ENCODE results near the gene THSD4.

THSD4 gene

GRCh38 chr15:71779073-71779797 lies 664.0 kb downstream of the THSD4 start:
- DNase-seq (ENCODE audit: low spot score), result no peak

- DNase-seq (ENCODE audit: low spot score), result peak; percentile 48
Observed at GRCh38 chr15:71780115-71780976, 665.1 kb downstream of the THSD4 start.

DNA sequence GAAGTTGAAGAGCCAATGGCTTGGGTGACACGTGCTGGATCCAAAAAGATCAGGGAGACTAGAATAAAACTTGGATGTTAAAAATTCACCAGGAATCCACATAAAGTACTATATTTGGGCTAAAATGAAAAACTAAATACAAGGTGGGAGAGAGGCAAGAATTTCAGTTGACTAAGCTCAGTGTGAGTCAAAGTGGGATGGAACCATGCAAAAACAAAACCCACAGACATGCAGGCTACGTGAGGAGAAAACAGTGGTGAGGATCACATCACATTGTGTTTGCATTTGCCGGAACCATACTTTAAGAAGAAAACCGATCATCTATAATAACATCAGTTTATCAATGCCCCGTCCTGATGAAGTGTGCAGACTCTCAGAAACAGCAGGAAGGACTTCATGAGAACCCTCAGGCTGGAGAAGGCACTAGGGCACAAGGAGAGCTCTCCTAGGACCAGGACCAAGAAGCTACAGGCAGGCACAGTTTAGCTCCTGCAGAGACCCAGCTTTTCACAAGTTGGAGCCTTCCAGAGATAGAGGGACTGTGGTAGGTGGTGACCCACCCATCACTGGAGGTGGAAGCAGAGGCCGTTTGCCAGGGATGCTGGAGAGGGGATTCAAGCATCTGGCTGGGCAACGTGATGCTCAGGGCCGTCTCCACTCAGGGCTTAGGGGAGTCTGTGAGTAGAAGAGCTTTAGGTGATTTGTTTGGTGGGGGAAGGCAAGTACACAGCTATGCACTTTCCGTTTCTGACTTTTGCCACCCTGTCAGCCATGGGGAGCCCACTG lies 666.1 kb downstream of the THSD4 start:
- DNase-seq (ENCODE audit: low spot score), result no peak

DNA sequence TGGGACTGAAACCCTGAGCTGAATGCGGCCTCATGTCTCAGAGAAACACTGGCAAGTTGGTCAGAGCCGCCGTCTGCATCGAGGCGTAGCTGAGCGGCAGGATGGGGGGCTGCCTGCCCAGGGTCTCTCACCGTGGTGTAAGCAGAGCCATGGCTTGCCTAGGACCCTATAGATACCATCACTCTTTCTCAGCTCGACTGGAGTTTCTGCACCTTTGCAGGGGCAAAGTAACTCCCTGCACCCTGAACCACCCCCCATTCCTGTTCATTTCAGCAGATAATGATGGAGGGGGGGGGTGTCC lies 666.6 kb downstream of the THSD4 start:
- DNase-seq (ENCODE audit: low spot score), result no peak

- no peak for DNase-seq (ENCODE audit: low spot score)
Observed at GRCh38 chr15:71782422-71783165, 667.3 kb downstream of the THSD4 start.

DNA sequence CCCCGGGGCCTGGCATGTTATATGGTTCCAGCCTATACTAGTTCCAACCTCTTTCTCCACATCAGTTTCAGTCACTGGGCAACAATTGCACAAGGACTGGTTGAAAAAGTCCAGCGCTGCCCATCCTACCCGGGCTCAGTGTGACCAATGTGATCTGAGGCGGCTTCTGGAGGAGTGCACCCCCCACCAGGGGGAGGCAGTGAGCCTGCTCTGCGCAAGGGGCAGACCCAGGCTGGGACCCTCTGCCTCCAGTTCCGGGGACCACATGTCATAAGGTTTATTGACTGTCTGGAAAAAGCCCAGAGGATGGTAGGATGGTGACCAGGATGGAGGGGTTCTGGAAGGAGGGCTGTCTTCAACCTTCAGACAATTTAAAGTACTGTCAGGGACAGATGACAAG lies 669.4 kb downstream of the THSD4 start:
- DNase-seq (ENCODE audit: low spot score), result no peak

DNA sequence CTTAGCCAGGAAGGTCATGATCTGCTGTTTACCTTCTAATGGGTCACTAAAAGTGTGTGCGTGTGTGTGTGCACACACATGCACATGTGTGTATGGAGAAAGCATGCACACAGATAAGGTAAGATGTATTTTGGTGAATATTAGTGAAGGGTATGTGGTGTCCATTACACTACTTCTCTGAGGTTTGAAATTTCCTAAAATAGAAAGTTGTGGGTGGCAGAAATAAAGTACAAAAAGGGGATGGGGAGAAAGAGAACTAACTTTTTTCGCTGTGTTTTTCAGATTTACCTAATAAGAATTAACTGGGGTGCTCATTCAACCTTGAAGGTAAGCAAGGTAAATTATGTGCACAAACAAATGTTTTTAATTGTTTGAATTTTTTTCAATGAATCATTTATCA lies 670.7 kb downstream of the THSD4 start:
- DNase-seq (ENCODE audit: low spot score), result no peak

DNA sequence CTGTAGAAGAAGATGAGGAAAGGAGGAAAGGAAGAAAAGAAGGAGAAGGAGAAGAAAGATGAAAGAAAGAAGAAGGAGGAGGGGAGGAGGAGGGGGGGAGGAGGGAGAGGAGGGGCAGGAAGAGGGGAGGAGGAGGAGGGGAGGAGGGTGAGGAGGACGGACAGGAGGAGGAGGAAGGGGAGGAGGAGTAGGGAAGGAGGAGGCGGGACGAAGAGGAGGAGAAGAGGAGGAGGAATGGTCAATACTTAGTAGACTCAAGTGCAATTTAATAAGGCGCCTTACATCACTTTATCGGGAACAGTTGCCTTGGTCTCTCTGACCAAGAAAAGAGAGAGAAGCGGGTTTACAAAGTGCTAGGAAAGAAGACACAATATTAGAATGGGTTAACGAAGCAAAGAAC lies 671.4 kb downstream of the THSD4 start:
- DNase-seq (ENCODE audit: low spot score), result no peak

DNA sequence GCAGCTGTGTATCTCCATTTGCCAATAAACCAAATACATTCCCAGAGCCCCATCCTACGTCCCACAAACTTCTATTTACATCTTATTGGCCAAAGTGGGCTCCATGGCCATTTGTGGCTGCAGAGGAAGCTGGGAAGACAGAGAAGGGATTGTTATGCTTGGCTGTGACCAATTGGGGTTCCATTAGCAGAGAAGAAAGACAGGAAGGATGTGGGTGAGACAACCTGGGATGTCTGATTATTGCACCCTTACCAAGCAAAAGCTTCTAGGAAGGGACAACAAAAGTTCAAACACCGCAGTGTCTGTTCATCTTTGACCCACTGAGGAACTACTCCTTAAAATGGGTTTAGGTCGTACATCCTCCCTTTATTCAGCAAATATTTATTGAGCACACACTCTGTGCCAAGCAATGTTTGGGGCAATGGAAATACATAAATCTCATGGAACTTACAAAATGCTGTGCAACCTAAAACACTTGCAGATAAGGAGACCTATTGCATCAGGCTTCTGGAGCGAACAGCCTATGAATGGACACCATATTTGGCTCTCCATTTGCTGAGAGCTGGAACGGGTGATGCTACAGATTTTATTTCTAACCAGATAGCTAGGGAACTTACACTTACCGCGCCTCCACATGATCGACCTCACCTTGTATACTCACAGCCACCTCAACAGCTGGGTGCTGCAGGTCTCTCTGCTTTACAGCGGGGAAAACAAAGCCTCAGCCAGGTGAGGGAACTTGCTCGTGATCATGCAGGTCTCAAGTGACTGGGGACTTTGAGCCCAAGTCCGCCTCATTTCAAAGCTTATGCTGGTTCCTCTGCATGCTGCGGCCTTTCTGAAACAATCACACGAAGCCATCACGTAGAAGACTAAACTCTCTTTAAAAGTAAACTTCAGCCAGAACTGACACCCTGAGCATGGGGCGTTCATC lies 673.6 kb downstream of the THSD4 start:
- no peak for DNase-seq (ENCODE audit: low spot score)

GRCh38 chr15:71789616-71790015 lies 674.3 kb downstream of the THSD4 start:
- DNase-seq (ENCODE audit: low spot score), result no peak

DNA sequence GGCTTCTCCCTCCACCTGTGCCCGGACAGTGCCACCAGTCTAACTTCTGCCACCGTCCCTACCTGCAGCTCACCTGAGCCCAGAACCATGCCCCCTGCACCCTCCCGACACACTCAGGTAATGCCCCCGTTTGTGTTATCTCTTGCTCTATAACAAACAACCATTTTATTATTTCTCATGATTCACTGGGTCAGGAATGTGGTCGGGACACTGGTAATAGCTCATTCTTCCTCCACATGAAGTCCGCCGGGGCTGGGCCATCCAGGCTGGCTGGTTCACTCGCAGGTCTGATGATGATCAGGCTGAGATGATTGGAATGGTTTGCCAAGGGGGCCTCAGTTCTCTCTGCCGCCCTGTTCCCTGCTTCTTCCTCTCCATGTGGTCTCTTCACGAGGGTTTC lies 674.8 kb downstream of the THSD4 start:
- no peak for DNase-seq (ENCODE audit: low spot score)

- no peak for DNase-seq (ENCODE audit: low spot score)
Observed at GRCh38 chr15:71791975-71792374, 676.7 kb downstream of the THSD4 start.

GRCh38 chr15:71792521-71792920 lies 677.2 kb downstream of the THSD4 start:
- DNase-seq (ENCODE audit: low spot score), result no peak

DNA sequence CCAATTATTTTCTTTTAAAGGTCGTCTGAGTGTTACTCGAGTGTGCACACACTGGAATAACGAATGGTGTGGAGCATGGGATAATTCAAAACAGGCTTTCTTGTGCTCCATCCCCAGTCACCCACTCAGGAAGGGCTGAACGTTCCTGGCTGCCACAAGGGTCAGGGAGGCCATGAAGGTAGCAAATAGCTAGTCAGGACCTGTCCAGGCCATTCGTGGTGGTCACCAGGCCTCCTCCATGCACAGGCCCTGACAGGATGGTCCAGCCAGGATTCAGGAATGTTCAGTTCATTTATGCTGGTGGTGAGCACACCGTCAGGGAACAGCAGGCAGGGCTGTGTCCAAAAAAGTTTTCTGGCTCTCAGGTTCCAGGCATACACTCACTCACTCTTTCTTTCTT lies 683.4 kb downstream of the THSD4 start:
- no peak for DNase-seq (ENCODE audit: low spot score)

- DNase-seq (ENCODE audit: low spot score), result no peak
Observed at GRCh38 chr15:71800190-71800589, 684.9 kb downstream of the THSD4 start.

- peak; percentile 57 for DNase-seq (ENCODE audit: low spot score)
Observed at GRCh38 chr15:71800835-71801745, 685.8 kb downstream of the THSD4 start.

DNA sequence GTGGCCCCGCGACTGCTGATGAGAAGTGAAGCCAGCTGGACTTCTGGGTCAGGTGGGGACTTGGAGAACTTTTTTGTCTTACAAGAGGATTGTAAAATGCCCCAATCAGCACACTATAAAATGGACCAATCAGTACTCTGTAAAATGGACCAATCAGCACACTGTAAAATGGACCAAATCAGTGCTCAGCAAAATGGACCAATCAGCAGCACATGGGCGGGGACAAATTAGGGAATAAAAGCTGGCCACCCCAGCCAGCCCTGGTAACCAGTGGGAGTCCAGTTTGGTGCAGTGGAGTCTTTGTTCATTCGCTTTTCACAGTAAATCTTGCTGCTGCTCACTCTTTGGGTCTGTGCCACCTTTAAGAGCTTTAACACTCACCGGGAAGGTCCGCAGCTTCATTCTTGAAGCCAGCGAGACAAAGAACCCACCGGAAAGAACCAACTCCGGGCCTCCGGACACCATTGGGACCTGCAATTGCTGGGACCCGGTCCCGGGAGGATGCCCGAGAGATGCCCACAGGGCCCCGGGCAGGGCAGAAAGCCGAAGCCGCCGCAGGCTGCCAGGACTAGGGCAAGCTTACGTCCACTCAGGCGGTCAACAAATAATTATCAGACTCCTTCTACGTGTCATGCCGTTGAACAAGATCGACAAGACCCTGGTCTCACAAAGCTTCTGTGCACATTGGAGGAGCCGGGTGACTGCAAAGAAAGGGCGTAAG lies 686.8 kb downstream of the THSD4 start:
- DNase-seq (ENCODE audit: low spot score), result no peak

- no peak for DNase-seq (ENCODE audit: low spot score)
Observed at GRCh38 chr15:71802770-71803169, 687.5 kb downstream of the THSD4 start.

DNA sequence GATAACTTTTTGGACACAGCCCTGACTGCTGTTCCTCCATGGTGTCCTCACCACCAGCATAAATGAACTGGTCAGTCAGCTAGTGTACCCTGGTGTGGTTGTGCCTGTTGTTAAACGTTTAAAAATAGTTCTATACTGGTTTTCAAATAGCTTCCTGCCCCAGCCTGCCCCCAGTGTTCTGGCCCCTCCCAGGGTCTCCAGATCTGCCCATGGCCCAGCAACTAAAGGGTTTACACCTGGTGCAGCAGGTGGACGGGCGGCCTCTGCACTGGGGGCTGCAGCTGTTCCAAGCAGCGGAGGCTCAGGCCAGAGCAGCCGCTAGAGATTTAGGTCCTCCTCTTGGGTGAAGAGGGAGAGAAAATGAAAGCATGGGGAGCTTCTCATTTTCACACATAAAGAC lies 689.0 kb downstream of the THSD4 start:
- DNase-seq (ENCODE audit: low spot score), result no peak

Data from SK-N-DZ (cell line).